ENCODE data around the gene AIG1. TPM values are rescaled to one million over a fixed set of nuclear protein-coding genes. Genes with fewer than 3 reads are reported as not detected.

AIG1 gene
- total and polyA plus RNA-seq, 2 of the 13 experiments (the other 11 are each of a cell fraction or from before 2014, with no cell fraction given): 115 to 197 TPM

DNA sequence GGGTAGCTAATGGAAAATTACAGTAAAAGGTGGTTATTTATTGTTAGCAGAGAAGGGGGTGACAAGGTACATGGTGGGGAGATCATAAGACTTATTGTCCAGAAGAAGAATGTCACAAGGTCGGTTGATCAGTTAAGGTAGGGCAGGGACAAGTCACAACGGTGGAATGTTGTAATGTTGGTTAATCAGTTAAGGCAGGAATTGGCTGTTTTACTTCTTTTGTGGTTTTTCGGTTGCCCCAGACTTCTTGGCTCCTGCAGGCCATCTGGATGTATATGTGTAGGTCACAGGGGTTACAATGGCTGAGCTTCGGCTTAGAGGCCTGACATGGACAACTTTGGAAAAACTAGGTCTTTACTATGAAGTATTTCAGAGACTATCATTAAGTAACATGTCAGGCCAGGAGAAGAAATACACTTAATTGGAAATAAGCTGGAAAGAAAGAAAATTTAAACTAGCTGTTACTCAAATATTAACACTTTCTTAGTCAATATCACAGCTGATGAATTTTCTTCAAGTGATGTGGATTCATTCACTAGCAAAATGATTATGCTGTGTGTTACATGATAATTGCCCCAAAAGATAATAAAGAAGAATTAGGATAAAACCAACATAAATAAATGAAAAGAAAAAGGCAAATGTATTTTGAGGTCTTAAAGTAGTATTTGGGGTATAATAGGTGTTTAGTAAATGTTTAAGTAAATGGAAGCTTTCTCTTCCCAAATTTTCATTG, 4.4 kb downstream of the AIG1 start (continued):
- TF ChIP-seq KLF16 (CRISPR knock-in tag; IDR thresholded peaks at IDR 0.05): 0 out of 4 replicates have a peak, but pooled peaks of 1 of the 2 experiments have one; percentile 32
- TF ChIP-seq ZNF331 (CRISPR knock-in tag; IDR thresholded peaks at IDR 0.05): peak; percentile 82
- TF ChIP-seq CREM (IDR thresholded peaks at IDR 0.05): peak; percentile 45; the same call in 1 of the 2 replicates
- no peak for TF ChIP-seq CREM (CRISPR knock-in tag; IDR thresholded peaks at IDR 0.05)
- TF ChIP-seq ZNF605 (CRISPR knock-in tag; IDR thresholded peaks at IDR 0.05): no peak
- TF ChIP-seq HNRNPUL1 (IDR thresholded peaks at IDR 0.05; ENCODE audit: low read depth, low read length): peak; percentile 97
- TF ChIP-seq ZKSCAN1 (IDR thresholded peaks at IDR 0.05; ENCODE audit: low read length): no peak
- no peak for TF ChIP-seq KMT2B (CRISPR knock-in tag; IDR thresholded peaks at IDR 0.05)
- TF ChIP-seq HOXA3 (CRISPR knock-in tag; IDR thresholded peaks at IDR 0.05): peak; percentile 16; the same call in 1 of the 2 replicates
- no peak for TF ChIP-seq ZNF607 (CRISPR knock-in tag; IDR thresholded peaks at IDR 0.05; ENCODE audit: borderline replicate concordance)
- TF ChIP-seq ZNF670 (CRISPR knock-in tag; IDR thresholded peaks at IDR 0.05; ENCODE audit: borderline replicate concordance): no peak
- TF ChIP-seq ZNF563 (CRISPR knock-in tag; IDR thresholded peaks at IDR 0.05): no peak
- TF ChIP-seq YY1 (IDR thresholded peaks at IDR 0.05; ENCODE audit: insufficient read depth, insufficient replicate concordance, low read depth, low read length): peak; percentile 26
- peak; percentile 62; the same call in 1 of the 2 replicates for TF ChIP-seq MIXL1 (CRISPR knock-in tag; IDR thresholded peaks at IDR 0.05)
- 0 out of 2 replicates have a peak, but pooled peaks have one; percentile 23 for TF ChIP-seq NR2F2 (IDR thresholded peaks at IDR 0.05; ENCODE audit: borderline replicate concordance, low read depth)
- TF ChIP-seq GATAD2A (CRISPR knock-in tag; IDR thresholded peaks at IDR 0.05): peak; percentile 70
- TF ChIP-seq, protein P1, sequence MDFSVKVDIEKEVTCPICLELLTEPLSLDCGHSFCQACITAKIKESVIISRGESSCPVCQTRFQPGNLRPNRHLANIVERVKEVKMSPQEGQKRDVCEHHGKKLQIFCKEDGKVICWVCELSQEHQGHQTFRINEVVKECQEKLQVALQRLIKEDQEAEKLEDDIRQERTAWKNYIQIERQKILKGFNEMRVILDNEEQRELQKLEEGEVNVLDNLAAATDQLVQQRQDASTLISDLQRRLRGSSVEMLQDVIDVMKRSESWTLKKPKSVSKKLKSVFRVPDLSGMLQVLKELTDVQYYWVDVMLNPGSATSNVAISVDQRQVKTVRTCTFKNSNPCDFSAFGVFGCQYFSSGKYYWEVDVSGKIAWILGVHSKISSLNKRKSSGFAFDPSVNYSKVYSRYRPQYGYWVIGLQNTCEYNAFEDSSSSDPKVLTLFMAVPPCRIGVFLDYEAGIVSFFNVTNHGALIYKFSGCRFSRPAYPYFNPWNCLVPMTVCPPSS (IDR thresholded peaks at IDR 0.05): no peak
- peak; percentile 91 for TF ChIP-seq ZNF644 (CRISPR knock-in tag; IDR thresholded peaks at IDR 0.05; ENCODE audit: low read depth)
- no peak for TF ChIP-seq HDAC6 (IDR thresholded peaks at IDR 0.05; ENCODE audit: low read depth, low read length)
- no peak for TF ChIP-seq ZNF34 (CRISPR knock-in tag; IDR thresholded peaks at IDR 0.05; ENCODE audit: borderline replicate concordance)
- no peak for TF ChIP-seq SATB2 (CRISPR knock-in tag; IDR thresholded peaks at IDR 0.05)
- TF ChIP-seq, protein P2, sequence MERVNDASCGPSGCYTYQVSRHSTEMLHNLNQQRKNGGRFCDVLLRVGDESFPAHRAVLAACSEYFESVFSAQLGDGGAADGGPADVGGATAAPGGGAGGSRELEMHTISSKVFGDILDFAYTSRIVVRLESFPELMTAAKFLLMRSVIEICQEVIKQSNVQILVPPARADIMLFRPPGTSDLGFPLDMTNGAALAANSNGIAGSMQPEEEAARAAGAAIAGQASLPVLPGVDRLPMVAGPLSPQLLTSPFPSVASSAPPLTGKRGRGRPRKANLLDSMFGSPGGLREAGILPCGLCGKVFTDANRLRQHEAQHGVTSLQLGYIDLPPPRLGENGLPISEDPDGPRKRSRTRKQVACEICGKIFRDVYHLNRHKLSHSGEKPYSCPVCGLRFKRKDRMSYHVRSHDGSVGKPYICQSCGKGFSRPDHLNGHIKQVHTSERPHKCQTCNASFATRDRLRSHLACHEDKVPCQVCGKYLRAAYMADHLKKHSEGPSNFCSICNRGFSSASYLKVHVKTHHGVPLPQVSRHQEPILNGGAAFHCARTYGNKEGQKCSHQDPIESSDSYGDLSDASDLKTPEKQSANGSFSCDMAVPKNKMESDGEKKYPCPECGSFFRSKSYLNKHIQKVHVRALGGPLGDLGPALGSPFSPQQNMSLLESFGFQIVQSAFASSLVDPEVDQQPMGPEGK (CRISPR knock-in tag; IDR thresholded peaks at IDR 0.05): peak; percentile 78
- TF ChIP-seq GATAD1 (CRISPR knock-in tag; IDR thresholded peaks at IDR 0.05): peak; percentile 56; the same call in 1 of the 2 replicates

Data from HepG2 (cell line).